Right kidney (tissue), 9 donors: ENCODE results near the gene HLA-DMB.

Experiments used
- DNase-seq: peaks from one replicate; pipeline ENCODE4 v3.0.0-alpha.2; 2016
- long read RNA-seq, 8 donors: transcript quantifications; one replicate each; lab custom pipeline, GENCODE V29; 2026

HLA-DMB gene
- long read RNA-seq, donor 1, full-length matches to known transcripts: 34 of 71 reads
- long read RNA-seq, donor 1, partial matches to known transcripts: 12 of 71 reads
- long read RNA-seq, donor 1, other reads (novel, unspliced or antisense): 25 of 71 reads
- long read RNA-seq, donor 2, full-length matches to known transcripts: 17 of 53 reads
- long read RNA-seq, donor 2, partial matches to known transcripts: 31 of 53 reads
- long read RNA-seq, donor 2, other reads (novel, unspliced or antisense): 5 of 53 reads
- long read RNA-seq, donor 3, full-length matches to known transcripts: 15 of 61 reads
- long read RNA-seq, donor 3, partial matches to known transcripts: 40 of 61 reads
- long read RNA-seq, donor 3, other reads (novel, unspliced or antisense): 6 of 61 reads
- long read RNA-seq, donor 4, full-length matches to known transcripts: 18 of 82 reads
- long read RNA-seq, donor 4, partial matches to known transcripts: 59 of 82 reads
- long read RNA-seq, donor 4, other reads (novel, unspliced or antisense): 5 of 82 reads
- long read RNA-seq, donor 5, full-length matches to known transcripts: 34 of 57 reads
- long read RNA-seq, donor 5, partial matches to known transcripts: 6 of 57 reads
- long read RNA-seq, donor 5, other reads (novel, unspliced or antisense): 17 of 57 reads
- long read RNA-seq, donor 6, full-length matches to known transcripts: 25 of 94 reads
- long read RNA-seq, donor 6, partial matches to known transcripts: 50 of 94 reads
- long read RNA-seq, donor 6, other reads (novel, unspliced or antisense): 19 of 94 reads
- long read RNA-seq, donor 7, full-length matches to known transcripts: 21 of 50 reads
- long read RNA-seq, donor 7, partial matches to known transcripts: 10 of 50 reads
- long read RNA-seq, donor 7, other reads (novel, unspliced or antisense): 19 of 50 reads
- long read RNA-seq, donor 8, full-length matches to known transcripts: 26 of 115 reads
- long read RNA-seq, donor 8, partial matches to known transcripts: 71 of 115 reads
- long read RNA-seq, donor 8, other reads (novel, unspliced or antisense): 18 of 115 reads

GRCh38 chr6:32940656-32941213, at the start of gene HLA-DMB:
Gene HLA-DMB (minus strand): TSS chr6:32941028. CDS start chr6:32940807, 221 bp downstream.
- peak; percentile 80 for DNase-seq

- DNase-seq: no peak
These were observed 48.5 kb upstream of the HLA-DMB start for GRCh38 chr6:32989368-32989767.

- DNase-seq: peak; percentile 67
These were observed 44.0 kb upstream of the HLA-DMB start for GRCh38 chr6:32984622-32985389.

- DNase-seq: no peak
These were observed 43.3 kb upstream of the HLA-DMB start for GRCh38 chr6:32983964-32984621.

- DNase-seq: no peak
These were observed 42.6 kb upstream of the HLA-DMB start for GRCh38 chr6:32983493-32983848.

GRCh38 chr6:32982702-32983492, 42.1 kb upstream of the HLA-DMB start:
- DNase-seq: no peak

- no peak for DNase-seq
These were observed 41.4 kb upstream of the HLA-DMB start for GRCh38 chr6:32982084-32982701.

GRCh38 chr6:32980488-32981038, 39.7 kb upstream of the HLA-DMB start:
- DNase-seq: no peak

GRCh38 chr6:32979720-32980487, 39.1 kb upstream of the HLA-DMB start:
- no peak for DNase-seq

- no peak for DNase-seq
These were observed 37.1 kb upstream of the HLA-DMB start for GRCh38 chr6:32977953-32978324.

GRCh38 chr6:32977272-32977952, 36.6 kb upstream of the HLA-DMB start:
- DNase-seq: no peak

GRCh38 chr6:32976334-32977069, 35.7 kb upstream of the HLA-DMB start:
- DNase-seq: no peak

- DNase-seq: no peak
These were observed 35.1 kb upstream of the HLA-DMB start for GRCh38 chr6:32975886-32976285.

- DNase-seq: no peak
These were observed 33.9 kb upstream of the HLA-DMB start for GRCh38 chr6:32974541-32975308.

GRCh38 chr6:32974016-32974333, 33.1 kb upstream of the HLA-DMB start:
- no peak for DNase-seq

- DNase-seq: peak; percentile 32
These were observed 32.6 kb upstream of the HLA-DMB start for GRCh38 chr6:32973144-32974015.
